ENCODE results near the gene TNFRSF21.

TNFRSF21 gene

GRCh38 chr6:47262231-47262630 lies 47.5 kb downstream of the TNFRSF21 start:
- Mint-ChIP-seq H3K4me1 (ENCODE audit: low read depth) (no peaks in the 10 kb centered on the region), H3K4me3 (no peak overlapping the region), H3K9me3 (no peaks in the 10 kb centered on the region), H3K27ac (no peak overlapping the region), H3K27me3 (ENCODE audit: low read depth) (no peaks in the 10 kb centered on the region), H3K36me3 (ENCODE audit: low read depth) (no peaks in the 10 kb centered on the region)
- no peak for DNase-seq (ENCODE audit: low spot score)

DNA sequence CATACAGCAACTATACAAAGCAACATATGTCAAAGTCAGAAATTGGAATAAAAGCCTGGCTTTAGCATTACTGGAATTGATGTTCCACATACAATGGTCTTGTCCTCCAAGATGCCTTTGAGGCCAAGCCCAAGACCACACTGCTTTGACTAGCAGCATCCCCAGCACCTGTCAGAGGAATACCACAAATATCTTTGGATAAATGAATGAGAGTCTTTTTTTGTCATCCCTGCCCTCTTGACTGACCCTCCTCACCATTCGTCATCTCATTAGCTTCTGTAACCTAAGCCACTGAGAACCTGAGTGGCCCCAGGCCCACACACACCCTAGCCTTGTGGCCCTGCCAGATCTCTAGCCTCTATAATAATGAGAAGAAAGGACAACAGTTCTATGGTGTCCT lies 48.5 kb downstream of the TNFRSF21 start:
- no peaks in the 10 kb centered on the region for H3K36me3 Mint-ChIP-seq (ENCODE audit: low read depth)
- no peak overlapping the region for H3K4me3 Mint-ChIP-seq
- H3K9me3 Mint-ChIP-seq, result no peaks in the 10 kb centered on the region
- no peaks in the 10 kb centered on the region for H3K27me3 Mint-ChIP-seq (ENCODE audit: low read depth)
- DNase-seq (ENCODE audit: low spot score), result no peak
- no peaks in the 10 kb centered on the region for H3K4me1 Mint-ChIP-seq (ENCODE audit: low read depth)
- no peak overlapping the region for H3K27ac Mint-ChIP-seq

DNA sequence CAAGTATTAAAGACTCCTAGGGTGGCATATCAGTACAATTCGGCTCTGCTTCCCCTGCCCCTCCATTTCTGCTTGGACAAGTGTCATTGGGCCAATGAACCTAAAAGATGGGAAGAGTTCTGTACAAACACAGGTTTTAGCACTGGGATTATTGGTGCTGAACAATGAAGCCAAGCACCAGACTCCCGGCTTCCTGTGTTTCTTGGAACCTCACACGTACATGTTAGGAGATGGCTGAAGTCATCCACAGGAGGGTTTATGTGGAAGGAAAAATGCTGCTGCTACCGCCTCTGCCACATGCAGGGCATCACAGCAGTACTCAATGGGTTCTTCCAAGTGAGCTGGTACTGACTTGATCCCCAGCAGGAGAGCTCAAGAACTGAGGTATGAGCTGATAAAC lies 49.7 kb downstream of the TNFRSF21 start:
- H3K4me1 Mint-ChIP-seq (ENCODE audit: low read depth), result no peaks in the 10 kb centered on the region
- no peaks in the 10 kb centered on the region for H3K36me3 Mint-ChIP-seq (ENCODE audit: low read depth)
- H3K27ac Mint-ChIP-seq, result no peak overlapping the region
- no peak overlapping the region for H3K4me3 Mint-ChIP-seq
- no peaks in the 10 kb centered on the region for H3K9me3 Mint-ChIP-seq
- no peak for DNase-seq (ENCODE audit: low spot score)
- no peaks in the 10 kb centered on the region for H3K27me3 Mint-ChIP-seq (ENCODE audit: low read depth)

DNA sequence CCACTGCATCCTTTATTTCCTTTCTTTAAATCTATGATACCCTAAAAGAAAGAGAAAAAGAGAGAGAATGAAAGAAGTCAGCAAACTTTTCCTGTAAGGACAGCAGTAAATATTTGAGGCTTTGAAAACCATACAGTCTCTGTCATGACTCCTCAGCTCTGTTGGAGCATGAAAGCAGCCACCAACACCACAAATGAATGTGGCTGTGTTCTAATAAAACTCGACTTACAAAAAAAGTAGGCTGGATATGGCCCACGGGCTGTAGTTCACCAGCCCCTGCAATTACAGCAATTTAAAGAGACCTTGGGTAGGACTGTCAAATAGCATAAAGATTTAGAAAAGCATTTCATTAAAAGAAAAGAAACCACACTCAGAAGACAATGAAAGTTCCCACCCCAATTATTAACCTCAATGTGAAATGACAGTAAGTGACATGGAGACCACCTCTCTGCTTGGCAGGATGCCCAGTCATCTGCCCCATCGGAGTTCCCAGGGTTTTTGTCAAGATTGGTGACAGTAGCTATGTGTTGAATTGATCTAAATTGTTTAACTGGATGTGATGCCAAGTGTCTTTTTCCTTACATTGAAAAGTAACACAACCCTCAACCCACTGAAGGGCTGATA lies 50.9 kb downstream of the TNFRSF21 start:
- no peak overlapping the region for H3K27ac Mint-ChIP-seq
- H3K36me3 Mint-ChIP-seq (ENCODE audit: low read depth), result no peaks in the 10 kb centered on the region

DNA sequence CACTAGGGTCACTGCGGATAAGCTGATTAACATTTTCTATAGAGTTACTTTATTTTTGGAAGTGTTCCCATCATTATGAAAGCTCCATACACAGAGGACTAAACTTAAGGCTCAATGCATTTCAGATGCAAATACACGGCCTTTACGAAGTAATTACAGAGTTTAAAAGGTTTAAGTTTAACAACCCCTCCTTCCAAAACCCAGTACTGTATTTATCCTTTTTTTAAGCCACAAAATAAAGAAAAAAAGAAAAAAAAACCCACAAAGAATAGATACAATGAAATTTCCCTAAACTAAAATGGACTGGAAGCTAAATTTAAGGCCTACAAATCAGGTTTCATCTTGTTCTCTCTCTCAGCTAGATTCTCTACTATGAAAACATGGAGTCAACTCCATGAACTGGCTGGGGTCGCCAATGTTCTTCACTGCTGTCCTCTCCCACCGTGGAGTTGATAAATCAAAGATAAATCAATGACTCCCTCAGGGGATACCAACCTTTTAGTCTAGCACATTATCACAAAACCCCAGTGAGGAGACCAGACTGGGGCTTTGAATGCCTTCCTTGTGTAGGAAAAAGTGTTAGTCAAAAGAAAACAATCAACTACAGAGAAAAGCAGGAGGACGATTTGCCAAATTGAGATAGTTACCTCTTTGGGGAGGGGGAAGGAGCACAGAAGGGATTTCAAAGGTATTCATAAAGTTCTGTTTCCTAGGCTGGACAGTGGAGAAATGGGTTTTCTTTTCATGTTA lies 52.5 kb downstream of the TNFRSF21 start:
- no peak overlapping the region for H3K27ac Mint-ChIP-seq
- H3K4me3 Mint-ChIP-seq, result no peak overlapping the region
- no peaks in the 10 kb centered on the region for H3K4me1 Mint-ChIP-seq (ENCODE audit: low read depth)
- H3K9me3 Mint-ChIP-seq, result no peaks in the 10 kb centered on the region
- no peak for DNase-seq (ENCODE audit: low spot score)
- no peaks in the 10 kb centered on the region for H3K36me3 Mint-ChIP-seq (ENCODE audit: low read depth)
- no peaks in the 10 kb centered on the region for H3K27me3 Mint-ChIP-seq (ENCODE audit: low read depth)

More for the DNA sequence above, 50.9 kb downstream of the TNFRSF21 start:
- H3K27me3 Mint-ChIP-seq (ENCODE audit: low read depth), result no peaks in the 10 kb centered on the region
- no peaks in the 10 kb centered on the region for H3K9me3 Mint-ChIP-seq
- no peak for DNase-seq (ENCODE audit: low spot score)
- H3K4me3 Mint-ChIP-seq, result no peak overlapping the region
- H3K4me1 Mint-ChIP-seq (ENCODE audit: low read depth), result no peaks in the 10 kb centered on the region

GRCh38 chr6:47256361-47256760 lies 53.3 kb downstream of the TNFRSF21 start:
- DNase-seq (ENCODE audit: low spot score), result no peak
- no peaks in the 10 kb centered on the region for H3K27me3 Mint-ChIP-seq (ENCODE audit: low read depth)
- H3K36me3 Mint-ChIP-seq (ENCODE audit: low read depth), result no peaks in the 10 kb centered on the region
- H3K4me1 Mint-ChIP-seq (ENCODE audit: low read depth), result no peaks in the 10 kb centered on the region
- H3K4me3 Mint-ChIP-seq, result no peak overlapping the region
- no peaks in the 10 kb centered on the region for H3K9me3 Mint-ChIP-seq
- no peak overlapping the region for H3K27ac Mint-ChIP-seq

DNA sequence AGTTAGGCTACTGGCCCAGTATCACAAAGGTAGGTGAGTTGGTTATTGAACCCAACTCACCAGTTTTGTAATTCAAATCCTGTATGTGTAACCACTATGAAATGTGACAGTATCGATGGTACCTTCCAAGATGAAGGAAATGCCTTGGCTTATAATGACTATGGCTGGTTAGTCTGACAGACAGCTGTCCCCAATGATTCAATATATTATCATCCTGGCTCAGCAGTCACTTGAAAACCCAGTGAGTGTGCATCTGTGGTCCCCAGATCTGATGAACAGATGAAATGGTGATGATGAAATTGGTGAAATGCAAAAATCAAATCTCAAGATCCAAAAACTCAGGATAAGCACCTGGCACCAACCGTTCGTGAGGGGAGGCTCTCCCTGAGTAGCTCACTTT lies 54.8 kb downstream of the TNFRSF21 start:
- Mint-ChIP-seq H3K27ac (no peak overlapping the region), H3K27me3 (ENCODE audit: low read depth) (no peaks in the 10 kb centered on the region), H3K36me3 (ENCODE audit: low read depth) (no peaks in the 10 kb centered on the region), H3K4me3 (no peak overlapping the region), H3K4me1 (ENCODE audit: low read depth) (no peaks in the 10 kb centered on the region), H3K9me3 (no peaks in the 10 kb centered on the region)
- DNase-seq (ENCODE audit: low spot score), result no peak

DNA sequence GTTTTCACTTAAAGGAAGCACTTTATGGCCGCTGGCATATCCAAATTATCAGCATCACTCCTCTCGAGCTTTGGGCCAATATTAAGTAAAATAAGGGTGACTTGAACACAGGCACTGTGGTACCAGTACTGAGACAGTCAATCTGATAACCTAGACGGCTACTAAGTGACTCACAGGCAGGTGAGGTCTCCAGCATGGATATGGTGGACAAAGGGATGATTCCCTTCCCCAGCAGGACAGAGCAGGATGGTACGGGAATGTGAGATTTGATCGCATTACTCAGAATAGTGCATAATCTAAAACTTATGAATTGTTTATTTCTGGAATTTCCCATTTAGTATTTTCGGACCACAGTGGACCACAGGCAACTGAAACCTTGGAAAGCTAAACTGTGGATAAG lies 55.7 kb downstream of the TNFRSF21 start:
- no peak overlapping the region for H3K4me3 Mint-ChIP-seq
- no peaks in the 10 kb centered on the region for H3K27me3 Mint-ChIP-seq (ENCODE audit: low read depth)
- no peaks in the 10 kb centered on the region for H3K9me3 Mint-ChIP-seq
- no peaks in the 10 kb centered on the region for H3K4me1 Mint-ChIP-seq (ENCODE audit: low read depth)
- DNase-seq (ENCODE audit: low spot score), result no peak
- H3K36me3 Mint-ChIP-seq (ENCODE audit: low read depth), result no peaks in the 10 kb centered on the region
- H3K27ac Mint-ChIP-seq, result no peak overlapping the region

- no peak overlapping the region for H3K27ac Mint-ChIP-seq
- no peak overlapping the region for H3K4me3 Mint-ChIP-seq
- no peaks in the 10 kb centered on the region for H3K9me3 Mint-ChIP-seq
- DNase-seq (ENCODE audit: low spot score), result no peak
- no peaks in the 10 kb centered on the region for H3K36me3 Mint-ChIP-seq (ENCODE audit: low read depth)
- no peaks in the 10 kb centered on the region for H3K27me3 Mint-ChIP-seq (ENCODE audit: low read depth)
- H3K4me1 Mint-ChIP-seq (ENCODE audit: low read depth), result no peaks in the 10 kb centered on the region
These were observed 56.6 kb downstream of the TNFRSF21 start for GRCh38 chr6:47253136-47253535.

GRCh38 chr6:47252633-47253032 lies 57.1 kb downstream of the TNFRSF21 start:
- no peak for DNase-seq (ENCODE audit: low spot score)
- no peak overlapping the region for H3K4me3 Mint-ChIP-seq
- H3K27ac Mint-ChIP-seq, result no peak overlapping the region
- no peaks in the 10 kb centered on the region for H3K4me1 Mint-ChIP-seq (ENCODE audit: low read depth)
- no peaks in the 10 kb centered on the region for H3K36me3 Mint-ChIP-seq (ENCODE audit: low read depth)
- H3K27me3 Mint-ChIP-seq (ENCODE audit: low read depth), result no peaks in the 10 kb centered on the region
- H3K9me3 Mint-ChIP-seq, result no peaks in the 10 kb centered on the region

DNA sequence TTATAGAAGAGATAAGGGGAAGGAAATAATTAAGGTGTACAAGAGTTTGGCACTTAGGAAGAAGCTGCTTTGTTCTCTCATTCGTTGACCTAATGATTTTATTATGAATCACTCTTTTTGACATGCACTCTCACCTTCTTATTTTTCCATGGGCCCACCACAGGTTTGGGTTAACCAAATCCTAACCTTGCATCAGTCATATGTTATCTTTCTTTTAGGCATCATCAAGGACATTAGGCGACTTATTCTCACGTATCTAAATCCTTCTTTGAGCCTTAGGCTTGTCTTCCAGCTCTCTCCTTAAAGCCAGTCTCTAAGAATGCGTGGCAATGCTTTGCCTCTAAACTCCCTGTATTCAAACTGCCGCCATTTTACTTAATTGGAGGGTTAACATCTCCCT lies 58.3 kb downstream of the TNFRSF21 start:
- no peaks in the 10 kb centered on the region for H3K36me3 Mint-ChIP-seq (ENCODE audit: low read depth)
- no peaks in the 10 kb centered on the region for H3K4me1 Mint-ChIP-seq (ENCODE audit: low read depth)
- no peaks in the 10 kb centered on the region for H3K9me3 Mint-ChIP-seq
- no peak overlapping the region for H3K27ac Mint-ChIP-seq
- H3K27me3 Mint-ChIP-seq (ENCODE audit: low read depth), result no peaks in the 10 kb centered on the region
- DNase-seq (ENCODE audit: low spot score), result no peak
- no peak overlapping the region for H3K4me3 Mint-ChIP-seq

- DNase-seq (ENCODE audit: low spot score), result no peak
- Mint-ChIP-seq H3K27me3 (ENCODE audit: low read depth) (no peaks in the 10 kb centered on the region), H3K4me1 (ENCODE audit: low read depth) (no peaks in the 10 kb centered on the region), H3K4me3 (no peak overlapping the region), H3K27ac (no peak overlapping the region), H3K36me3 (ENCODE audit: low read depth) (no peaks in the 10 kb centered on the region), H3K9me3 (no peaks in the 10 kb centered on the region)
These were observed 59.4 kb downstream of the TNFRSF21 start for GRCh38 chr6:47250302-47250701.

DNA sequence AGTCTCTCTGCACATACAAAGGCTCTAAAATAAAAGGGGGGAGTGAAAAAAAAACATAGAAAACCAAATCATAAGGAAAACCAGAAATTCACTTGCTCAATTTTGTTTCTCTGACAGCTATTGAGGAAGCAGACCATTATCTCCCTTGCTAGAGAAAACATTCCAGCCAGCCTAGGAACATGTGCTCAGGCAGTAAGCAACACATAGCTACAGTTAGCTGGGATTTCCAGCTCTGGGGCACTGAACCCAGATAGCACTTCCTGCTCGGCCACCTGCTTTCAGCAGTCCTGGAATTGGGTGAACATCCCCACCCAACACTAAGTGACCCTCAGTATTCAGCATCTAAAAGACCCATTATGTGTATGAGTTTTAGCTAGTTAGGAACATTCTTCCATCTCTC lies 61.3 kb downstream of the TNFRSF21 start:
- Mint-ChIP-seq H3K4me1 (ENCODE audit: low read depth) (no peaks in the 10 kb centered on the region), H3K27me3 (ENCODE audit: low read depth) (no peaks in the 10 kb centered on the region), H3K36me3 (ENCODE audit: low read depth) (no peaks in the 10 kb centered on the region), H3K4me3 (no peak overlapping the region), H3K9me3 (no peaks in the 10 kb centered on the region), H3K27ac (no peak overlapping the region)
- no peak for DNase-seq (ENCODE audit: low spot score)

GRCh38 chr6:47247227-47247797 lies 62.4 kb downstream of the TNFRSF21 start:
- Mint-ChIP-seq H3K9me3 (no peaks in the 10 kb centered on the region), H3K27ac (no peak overlapping the region), H3K36me3 (ENCODE audit: low read depth) (no peaks in the 10 kb centered on the region), H3K4me3 (no peak overlapping the region), H3K27me3 (ENCODE audit: low read depth) (no peaks in the 10 kb centered on the region), H3K4me1 (ENCODE audit: low read depth) (peaks cover 3% of the 10 kb centered on the region)
- DNase-seq (ENCODE audit: low spot score), result no peak

All from T-helper 2 cell treated with Interferon-gamma antibody and Interleukin-4, amounts not matched to agents 5 μg/mL and 100 μg/mL, for 36 hours (primary cell).